ENCODE measurements around the gene KIF6.

GRCh38 chr6:39520916-39521315, 204.3 kb downstream of the KIF6 start:
- TF ChIP-seq CTCF (conservative IDR thresholded peaks at IDR 0.05; ENCODE audit: low read length) (no peak), EZH2phosphoT487 (IDR thresholded peaks at IDR 0.05; ENCODE audit: borderline replicate concordance) (no peak)

Data from Loucy (cell line).